H4 (cell line): Measurements from ENCODE around the gene NCK2. TPM values are rescaled to one million over a fixed set of nuclear protein-coding genes. Genes with fewer than 3 reads are reported as not detected.

Experiments used
- DNase-seq: peaks from one replicate; pipeline ENCODE4 v3.0.0-alpha.2; 2015; ENCODE audit warnings: low spot score
- total RNA-seq: library from RNA; depleted of rRNA; stranded (reverse); fragments of >200 nt; shearing (Covaris generic); gene quantifications from 2 replicates; pipeline ENCODE4 v1.2.3, GENCODE V29; 2014

The NCK2 gene
- total RNA-seq, 1 experiment from 2014 or later: 17.6 TPM

GRCh38 chr2:105812180-105813044 is 67.7 kb downstream of the NCK2 start:
- no peak for DNase-seq

GRCh38 chr2:105813045-105813315 is 68.3 kb downstream of the NCK2 start:
- DNase-seq: no peak

GRCh38 chr2:105813405-105813804 is 68.7 kb downstream of the NCK2 start:
- DNase-seq: no peak

DNA sequence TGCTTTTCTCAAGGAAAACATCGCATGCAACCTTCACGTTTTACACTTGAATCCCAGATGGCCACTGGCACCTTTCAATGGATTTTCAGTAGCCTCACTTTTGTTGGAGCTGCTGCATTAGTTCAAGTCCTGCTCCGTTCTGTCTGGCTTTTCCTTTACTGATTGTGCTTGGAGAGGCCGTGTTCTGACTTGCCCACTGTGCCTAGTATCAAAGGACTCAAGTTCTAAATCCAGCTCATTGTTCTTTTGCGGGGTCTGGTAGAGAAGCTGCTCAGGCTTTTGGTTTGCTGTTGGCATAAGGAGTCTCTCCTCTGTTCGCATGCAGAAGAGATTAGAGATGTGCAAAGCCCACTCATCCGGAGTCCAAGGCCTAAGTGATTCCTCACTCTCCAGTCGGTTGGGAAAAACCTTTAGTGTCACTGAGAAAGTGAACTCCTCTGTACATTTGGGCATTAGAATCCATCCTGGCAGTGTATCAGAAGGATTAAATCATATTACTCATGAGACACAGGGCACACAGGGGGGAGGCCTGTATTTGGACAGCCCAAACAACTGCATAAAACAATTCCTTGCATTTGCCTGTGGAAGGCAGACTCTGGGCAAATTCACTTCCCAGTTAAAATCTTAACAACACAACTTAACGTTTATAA is 69.7 kb downstream of the NCK2 start:
- DNase-seq: no peak

- DNase-seq: no peak
These were observed 70.7 kb downstream of the NCK2 start for GRCh38 chr2:105815401-105815800.

GRCh38 chr2:105820151-105820550 is 75.4 kb downstream of the NCK2 start:
- DNase-seq: no peak

DNA sequence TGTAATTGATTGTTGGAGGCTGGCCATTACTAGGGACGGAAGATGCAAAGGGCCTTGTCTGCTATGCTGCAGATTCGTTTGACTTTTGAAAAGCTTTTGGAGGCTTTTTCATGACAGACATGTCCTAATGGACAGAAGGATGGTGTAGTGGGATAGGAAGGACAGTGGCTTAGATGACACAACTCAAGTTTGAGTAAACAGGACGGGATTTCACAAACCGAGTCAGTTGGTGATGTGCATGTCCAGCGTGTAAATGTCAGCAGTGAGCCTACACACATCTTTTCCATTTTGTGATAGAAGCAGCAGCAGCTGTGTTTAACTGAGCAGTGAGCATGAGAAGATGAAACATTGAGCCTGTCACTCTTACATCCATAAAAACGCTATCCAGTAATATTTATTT is 76.0 kb downstream of the NCK2 start:
- no peak for DNase-seq

- DNase-seq: no peak
These were observed 76.9 kb downstream of the NCK2 start for GRCh38 chr2:105821428-105822125.

DNA sequence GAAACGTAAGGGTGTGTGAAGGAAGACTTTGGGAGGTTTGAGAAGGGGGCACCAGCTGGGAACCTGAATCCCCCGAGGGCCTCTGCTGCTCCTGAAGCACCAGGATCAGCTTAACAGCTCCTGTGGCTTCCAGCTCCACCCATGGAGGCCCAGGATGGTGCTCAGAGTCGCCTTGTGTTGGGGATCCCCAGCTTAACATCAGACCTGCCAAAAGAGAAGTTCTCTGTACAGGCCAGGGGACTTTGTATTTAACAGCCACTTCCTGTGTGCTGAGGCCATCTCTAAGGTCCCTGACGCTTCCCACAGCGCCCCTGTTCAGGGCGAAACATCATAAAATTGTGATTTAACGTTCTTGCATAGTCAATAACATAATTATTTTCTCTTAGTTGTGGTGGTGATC is 77.5 kb downstream of the NCK2 start:
- no peak for DNase-seq

- no peak for DNase-seq
These were observed 79.7 kb downstream of the NCK2 start for GRCh38 chr2:105824446-105824845.

- no peak for DNase-seq
These were observed 82.8 kb downstream of the NCK2 start for GRCh38 chr2:105827351-105828096.

GRCh38 chr2:105828558-105828957 is 83.8 kb downstream of the NCK2 start:
- no peak for DNase-seq

DNA sequence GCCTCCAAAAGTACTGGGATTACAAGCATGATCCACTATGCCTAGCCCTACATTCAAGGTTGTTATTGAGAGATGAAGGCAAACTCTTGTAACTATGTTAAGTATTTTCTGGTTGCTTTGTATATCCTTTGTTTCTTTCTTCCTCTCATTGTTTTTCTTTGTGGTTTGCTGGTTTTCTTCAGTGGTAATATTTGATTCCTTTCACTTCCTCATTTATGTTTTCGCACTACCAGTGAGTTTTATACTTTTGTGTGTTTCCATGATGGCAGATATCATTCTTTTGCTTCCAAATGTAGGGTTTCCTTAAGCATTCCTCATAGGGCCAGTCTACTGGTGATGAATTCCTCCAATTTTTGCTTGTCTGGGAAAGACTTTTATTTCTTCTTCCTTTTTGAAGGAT is 90.2 kb downstream of the NCK2 start:
- DNase-seq: no peak

DNA sequence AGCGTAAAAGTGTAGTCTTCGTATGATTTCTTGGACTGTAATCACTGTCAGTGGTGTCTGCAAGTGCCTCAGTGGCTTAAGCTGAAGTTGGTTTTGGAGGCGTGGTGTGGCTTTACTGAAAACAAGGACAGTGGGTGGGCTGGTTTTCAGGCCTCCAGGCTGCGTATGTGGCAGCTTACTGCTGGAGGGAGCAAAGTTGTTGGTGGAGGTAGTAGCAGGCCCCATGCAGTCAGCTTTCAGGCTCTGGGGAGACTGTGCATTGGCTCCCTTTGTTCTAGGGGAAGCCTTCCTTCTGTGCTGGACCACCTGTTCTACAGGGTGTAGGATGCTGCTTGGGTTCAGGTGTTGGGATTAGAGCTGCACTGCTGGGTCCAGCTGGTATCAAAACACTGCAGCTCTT is 91.6 kb downstream of the NCK2 start:
- DNase-seq: no peak

DNA sequence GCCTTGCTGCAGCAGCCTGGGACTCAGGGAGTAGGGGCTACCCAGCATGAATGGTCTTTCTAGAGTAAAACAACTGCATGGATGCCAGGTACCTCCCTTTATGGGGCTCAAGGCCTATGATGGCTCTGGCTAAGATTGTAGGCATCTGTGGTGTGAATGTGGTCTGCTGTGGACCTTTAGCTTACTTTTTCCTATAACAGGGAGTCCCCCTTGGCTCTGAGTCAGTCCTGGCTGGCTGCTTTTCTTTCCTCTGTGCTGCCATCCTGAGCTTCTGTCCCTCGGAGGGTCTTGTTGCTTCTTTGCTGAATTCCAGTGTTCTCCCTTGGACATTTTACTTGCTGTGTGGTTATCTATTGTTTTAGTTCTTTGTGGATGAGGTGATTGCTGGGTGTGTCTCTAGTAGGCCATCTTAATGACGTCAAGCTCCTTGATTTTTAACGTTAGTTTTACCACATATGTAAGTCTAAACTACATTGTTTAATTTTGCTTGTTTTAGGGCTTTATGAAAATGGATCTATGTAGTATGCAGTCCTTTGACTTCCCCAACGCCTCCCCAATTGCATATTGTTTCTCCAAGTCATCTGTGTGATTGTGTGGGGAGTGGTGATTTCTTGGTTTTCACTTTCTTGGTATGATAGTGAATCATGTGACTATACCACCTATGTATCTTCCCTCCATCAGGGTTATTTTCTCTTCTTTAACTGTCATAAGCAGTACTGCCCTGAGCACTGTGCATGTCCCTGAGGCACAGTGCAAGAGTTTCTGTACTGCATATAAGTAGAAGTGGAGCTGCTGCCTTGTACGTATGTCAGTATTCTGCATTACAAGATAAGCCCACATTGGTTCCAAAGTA is 92.4 kb downstream of the NCK2 start:
- DNase-seq: no peak

GRCh38 chr2:105839793-105840192 is 95.1 kb downstream of the NCK2 start:
- DNase-seq: no peak

- no peak for DNase-seq
These were observed 96.2 kb downstream of the NCK2 start for GRCh38 chr2:105840933-105841332.

- DNase-seq: no peak
These were observed 96.8 kb downstream of the NCK2 start for GRCh38 chr2:105841551-105841950.

DNA sequence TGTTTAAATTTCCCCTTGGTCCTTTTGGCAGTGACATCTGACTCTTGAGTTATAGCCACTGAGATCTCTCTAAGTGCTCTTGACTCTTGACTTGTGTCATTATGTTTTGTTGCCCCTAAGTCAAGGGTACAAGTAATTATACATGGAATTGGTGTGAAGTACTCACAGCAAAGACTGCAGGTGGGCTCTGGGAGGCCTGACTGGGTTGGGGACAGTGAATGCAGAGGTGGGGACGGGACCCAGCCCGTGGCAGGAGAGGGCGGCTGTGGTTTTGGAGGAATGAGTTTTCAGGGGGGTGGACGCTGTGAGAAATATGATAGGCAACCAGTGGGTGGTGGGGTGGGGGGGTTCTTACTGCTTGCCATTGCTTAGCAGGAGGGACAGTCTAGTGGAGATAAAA is 97.8 kb downstream of the NCK2 start:
- DNase-seq: no peak

- no peak for DNase-seq
These were observed 99.0 kb downstream of the NCK2 start for GRCh38 chr2:105843476-105844374.
